Keratinocyte (primary cell): Measurements from ENCODE around the gene CEBPE. TPM values are rescaled to one million over a fixed set of nuclear protein-coding genes. Genes with fewer than 3 reads are reported as not detected.

ENCODE experiments used
- DNase-seq: peaks from one replicate; pipeline ENCODE4 v3.0.0-alpha.2; 2011; ENCODE audit warnings: low read depth, missing footprints, low spot score
- FAIRE-seq: peaks from 2 replicates; lab custom pipeline; 2011; peaks lifted over from hg19 to GRCh38; lab: Jason Lieb, UNC
- H2AFZ ChIP-seq: 2 replicates; pipeline ENCODE4 v1.6.0; 2012; ENCODE audit warnings: low read length, control low read depth, inconsistent platforms; ENCODE audit not compliant: control insufficient read depth
- H3K27ac ChIP-seq: 2 replicates; pipeline ENCODE4 v1.5.1; 2011; ENCODE audit warnings: low read length; ENCODE audit not compliant: control insufficient read depth, insufficient read depth
- H3K27me3 ChIP-seq: 3 replicates; pipeline ENCODE4 v1.6.0; 2011; ENCODE audit warnings: low read length; ENCODE audit not compliant: control insufficient read depth, insufficient read depth; ENCODE audit errors: extremely low read depth
- H3K36me3 ChIP-seq, 2 experiments: 2 replicates in 1 of 2; 3 replicates in 1 of 2; pipeline ENCODE4 v1.5.1; 2011; ENCODE audit warnings: low read length in 2 of 2, mild to moderate bottlenecking in 1 of 2; ENCODE audit not compliant: control insufficient read depth in 2 of 2, insufficient read depth in 2 of 2; ENCODE audit errors: extremely low read depth in 1 of 2
- H3K4me1 ChIP-seq: 3 replicates; pipeline ENCODE4 v1.5.1; 2011; ENCODE audit warnings: low read length; ENCODE audit not compliant: control insufficient read depth, insufficient read depth; ENCODE audit errors: extremely low read depth
- H3K4me2 ChIP-seq: 3 replicates; pipeline ENCODE4 v1.6.0; 2011; ENCODE audit warnings: low read depth, low read length; ENCODE audit not compliant: control insufficient read depth, insufficient read depth; ENCODE audit errors: extremely low read depth
- H3K4me3 ChIP-seq, 3 experiments: fragments of 200-600 bp in 1 of 3; sonication (generic) in 1 of 3; 2 replicates in 2 of 3; 3 replicates in 1 of 3; pipeline ENCODE4 v1.5.1; 2011 to 2016; ENCODE audit warnings: low read length in 3 of 3, mild to moderate bottlenecking in 3 of 3, control low read depth in 2 of 3, inconsistent platforms in 1 of 3, low read depth in 1 of 3, mixed read lengths in 1 of 3, mixed run types in 1 of 3, moderate library complexity in 1 of 3; ENCODE audit not compliant: control insufficient read depth in 2 of 3, insufficient read depth in 2 of 3; ENCODE audit errors: extremely low read depth in 1 of 3
- H3K79me2 ChIP-seq: 2 replicates; pipeline ENCODE4 v1.6.0; 2012; ENCODE audit warnings: low read length; ENCODE audit not compliant: control insufficient read depth, insufficient read depth
- H3K9ac ChIP-seq: 3 replicates; pipeline ENCODE4 v1.6.0; 2011; ENCODE audit warnings: low read length; ENCODE audit not compliant: control insufficient read depth, insufficient read depth; ENCODE audit errors: extremely low read depth
- H3K9me1 ChIP-seq: 3 replicates; pipeline ENCODE4 v1.6.0; 2011; ENCODE audit warnings: low read length; ENCODE audit not compliant: control insufficient read depth, insufficient read depth; ENCODE audit errors: extremely low read depth
- H3K9me3 ChIP-seq: 2 replicates; pipeline ENCODE4 v1.5.1; 2012; ENCODE audit warnings: low read depth, low read length; ENCODE audit not compliant: control insufficient read depth
- H4K20me1 ChIP-seq: 3 replicates; pipeline ENCODE4 v1.6.0; 2011; ENCODE audit warnings: low read length; ENCODE audit not compliant: control insufficient read depth, insufficient read depth; ENCODE audit errors: extremely low read depth
- EZH2 ChIP-seq: IDR thresholded peaks from one replicate; pipeline ENCODE4 v1.6.1; 2012; ENCODE audit warnings: inconsistent platforms, mild to moderate bottlenecking, low read length, moderate library complexity
- dilution Hi-C: fragments of 300-500 bp; cut with MboI; formaldehyde crosslinking; loops from one replicate; pipeline ENCODE4 v1.7.0; 2020; ENCODE audit warnings: low sequenced_read_pairs; ENCODE audit not compliant: extremely low pct_ligation_motif_present
- polyA plus RNA-seq, 5 experiments: library from polyadenylated mRNA; depleted of rRNA in 3 of 5; stranded (reverse) in 3 of 5; stranded (forward) in 1 of 5; unstranded in 1 of 5; fragments of >200 nt; gene quantifications; 1 replicate in 1 of 5; 2 replicates in 3 of 5; 3 replicates in 1 of 5; pipeline versions ENCODE4 v1.2.1 to v1.2.3, GENCODE V29; 2011 to 2012; ENCODE audit warnings: missing spikeins in 2 of 5, low read depth in 1 of 5, low replicate concordance in 1 of 5
- TF ChIP-seq, protein P1 (sequence below), 3 experiments: IDR thresholded peaks in 1 of 3; conservative IDR thresholded peaks in 1 of 3; optimal IDR thresholded peaks in 1 of 3; 2 replicates in 2 of 3; 3 replicates in 1 of 3; pipeline versions ENCODE3 to v1.5.1; 2011; ENCODE audit warnings: low read length in 3 of 3, mild to moderate bottlenecking in 3 of 3, moderate library complexity in 2 of 3, control low read depth in 1 of 3, inconsistent platforms in 1 of 3; ENCODE audit not compliant: insufficient read depth in 2 of 3; ENCODE audit errors: extremely low read depth in 1 of 3

Gene CEBPE
- polyA plus RNA-seq, 1 donor (not counting 4 experiments of a cell fraction or from before 2014, with no cell fraction given): not detected

DNA sequence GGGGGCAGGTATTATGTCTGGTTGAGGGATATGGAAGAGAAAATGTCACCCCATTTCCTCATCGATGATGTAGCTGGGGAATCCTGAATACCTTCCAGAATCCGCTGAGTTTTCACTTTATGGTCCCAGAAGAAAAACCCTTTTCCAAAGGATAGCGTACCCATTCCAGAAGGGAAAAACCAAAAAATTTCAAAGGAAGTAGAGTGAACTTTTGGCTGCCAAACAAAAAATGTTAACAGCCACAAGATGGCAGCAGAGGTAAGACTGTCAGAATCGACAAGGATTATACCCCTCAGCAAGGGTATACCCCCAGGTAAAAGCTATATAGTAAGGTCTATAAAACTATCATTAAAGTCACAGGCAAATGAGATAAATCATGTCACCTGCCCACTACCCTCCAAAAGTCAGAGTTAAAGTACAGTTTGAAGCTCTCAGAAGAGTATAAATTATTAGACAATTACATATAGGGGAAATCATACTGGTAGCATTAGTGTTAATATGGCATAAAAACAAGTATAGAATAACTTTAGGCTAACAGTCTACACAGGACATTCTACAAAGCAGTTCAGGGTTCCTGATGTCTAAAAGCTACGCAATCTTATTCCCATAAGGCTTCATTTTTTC is 42.2 kb downstream of the CEBPE start:
- Histone ChIP-seq H3K36me3 (peaks cover 20 to 63% of the 10 kb centered on the region in 2 experiments), H2AFZ (no peak overlapping the region), H3K9ac (no peak overlapping the region), H3K4me1 (peaks cover 20% of the 10 kb centered on the region), H3K27me3 (no peaks in the 10 kb centered on the region), H3K79me2 (peaks cover 6% of the 10 kb centered on the region), H3K27ac (no peak overlapping the region), H3K4me3 (no peak overlapping the region), H3K4me2 (no peak overlapping the region), H3K9me3 (no peaks in the 10 kb centered on the region), H3K9me1 (no peaks in the 10 kb centered on the region), H4K20me1 (no peaks in the 10 kb centered on the region)
- no peak for TF ChIP-seq EZH2
- TF ChIP-seq, protein P1, sequence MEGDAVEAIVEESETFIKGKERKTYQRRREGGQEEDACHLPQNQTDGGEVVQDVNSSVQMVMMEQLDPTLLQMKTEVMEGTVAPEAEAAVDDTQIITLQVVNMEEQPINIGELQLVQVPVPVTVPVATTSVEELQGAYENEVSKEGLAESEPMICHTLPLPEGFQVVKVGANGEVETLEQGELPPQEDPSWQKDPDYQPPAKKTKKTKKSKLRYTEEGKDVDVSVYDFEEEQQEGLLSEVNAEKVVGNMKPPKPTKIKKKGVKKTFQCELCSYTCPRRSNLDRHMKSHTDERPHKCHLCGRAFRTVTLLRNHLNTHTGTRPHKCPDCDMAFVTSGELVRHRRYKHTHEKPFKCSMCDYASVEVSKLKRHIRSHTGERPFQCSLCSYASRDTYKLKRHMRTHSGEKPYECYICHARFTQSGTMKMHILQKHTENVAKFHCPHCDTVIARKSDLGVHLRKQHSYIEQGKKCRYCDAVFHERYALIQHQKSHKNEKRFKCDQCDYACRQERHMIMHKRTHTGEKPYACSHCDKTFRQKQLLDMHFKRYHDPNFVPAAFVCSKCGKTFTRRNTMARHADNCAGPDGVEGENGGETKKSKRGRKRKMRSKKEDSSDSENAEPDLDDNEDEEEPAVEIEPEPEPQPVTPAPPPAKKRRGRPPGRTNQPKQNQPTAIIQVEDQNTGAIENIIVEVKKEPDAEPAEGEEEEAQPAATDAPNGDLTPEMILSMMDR (optimal IDR thresholded peaks at IDR 0.05 in 1 of 3, IDR thresholded peaks at IDR 0.05 in 1 of 3, conservative IDR thresholded peaks at IDR 0.05 in 1 of 3; ENCODE audit: extremely low read depth in 1 of 3, insufficient read depth in 2 of 3, low read length in 3 of 3): peak; percentile 45 to 60 (median 49)
- DNase-seq (no peak), FAIRE-seq (peak; percentile 55)
- dilution Hi-C loops: no loop called here

DNA sequence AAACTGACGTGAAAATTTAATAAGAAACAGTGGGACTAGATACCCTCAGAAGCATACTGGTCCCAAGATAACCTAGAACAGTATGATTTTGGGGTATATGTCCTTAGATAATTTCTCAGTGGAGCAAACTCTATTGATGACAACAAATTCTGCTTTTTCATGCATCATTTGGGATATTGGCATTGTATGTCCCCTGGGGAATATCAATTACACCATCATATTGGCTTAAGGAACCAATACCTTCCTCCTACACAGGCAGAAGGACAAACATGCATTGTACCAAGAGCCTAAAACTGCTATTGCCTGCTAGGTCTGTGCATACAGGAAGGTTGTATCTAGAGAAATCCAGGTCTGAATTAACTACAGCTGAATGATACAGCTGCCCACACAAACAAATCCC is 44.1 kb downstream of the CEBPE start:
- Histone ChIP-seq H3K4me2 (no peak overlapping the region), H2AFZ (no peak overlapping the region), H3K9ac (no peak overlapping the region), H4K20me1 (no peaks in the 10 kb centered on the region), H3K27me3 (no peaks in the 10 kb centered on the region), H3K36me3 (peaks cover 16 to 48% of the 10 kb centered on the region in 2 experiments), H3K4me3 (no peak overlapping the region), H3K9me1 (no peaks in the 10 kb centered on the region), H3K79me2 (peaks cover 20% of the 10 kb centered on the region), H3K9me3 (no peaks in the 10 kb centered on the region), H3K27ac (no peak overlapping the region), H3K4me1 (peaks cover 29% of the 10 kb centered on the region)
- FAIRE-seq (no peak), DNase-seq (no peak)
- dilution Hi-C loops: no loop called here
- TF ChIP-seq, protein P1 (optimal IDR thresholded peaks at IDR 0.05 in 1 of 3, IDR thresholded peaks at IDR 0.05 in 1 of 3, conservative IDR thresholded peaks at IDR 0.05 in 1 of 3; ENCODE audit: extremely low read depth in 1 of 3, insufficient read depth in 2 of 3, low read length in 3 of 3): no peak
- TF ChIP-seq EZH2: no peak
